Body of pancreas (tissue), 4 donors: Measurements from ENCODE around the gene MYO18B. TPM values are rescaled to one million over a fixed set of nuclear protein-coding genes. Genes with fewer than 3 reads are reported as not detected.

Experiments used
- ATAC-seq: fragments of 150-250 bp; one replicate; pipeline ENCODE4 v1.9.1; 2016
- DNase-seq, 4 donors: peaks; one replicate each; pipeline ENCODE4 v3.0.0-alpha.2; 2019
- H3K27ac ChIP-seq, 4 donors: fragments of 200-600 bp; sonication (generic); 1 replicate in 3 of 4; 2 replicates in 1 of 4; pipeline versions ENCODE4 v1.5.1 to v1.6.1; 2016 to 2019; ENCODE audit warnings: mild to moderate bottlenecking in 1 of 4, mixed read lengths in 1 of 4, moderate library complexity in 1 of 4
- H3K27me3 ChIP-seq, 2 donors: fragments of 200-600 bp; sonication (generic); one replicate each; pipeline ENCODE4 v1.6.0; 2016; ENCODE audit warnings: mild to moderate bottlenecking in 1 of 2
- H3K36me3 ChIP-seq, 2 donors: fragments of 200-600 bp; sonication (generic); replicated peaks in 1 of 2; 2 replicates each; pipeline ENCODE4 v1.5.1; 2016; ENCODE audit warnings: low read depth in 2 of 2; ENCODE audit not compliant: insufficient read depth in 1 of 2
- H3K4me1 ChIP-seq: fragments of 200-600 bp; sonication (generic); one replicate; pipeline ENCODE4 v1.6.0; 2016
- H3K4me3 ChIP-seq, 2 donors: fragments of 200-600 bp; sonication (generic); 1 replicate in 1 of 2; 2 replicates in 1 of 2; pipeline ENCODE4 v1.5.1; 2016 to 2019
- H3K9me3 ChIP-seq, 3 donors: fragments of 200-600 bp; sonication (generic); 1 replicate in 2 of 3; 2 replicates in 1 of 3; pipeline ENCODE4 v1.5.1; 2016
- CTCF ChIP-seq, 7 experiments: fragments of 450-650 bp in 4 of 7; fragments of 200-600 bp in 3 of 7; sonication (generic) in 3 of 7; IDR thresholded peaks; one replicate each; pipeline ENCODE4 v1.5.1; 2016 to 2019; ENCODE audit warnings: antibody characterized with exemption in 7 of 7
- POLR2A ChIP-seq, 3 donors: fragments of 450-650 bp; IDR thresholded peaks; one replicate each; pipeline ENCODE4 v1.6.1; 2016; ENCODE audit warnings: antibody characterized with exemption in 3 of 3, mild to moderate bottlenecking in 2 of 3
- WGBS, 2 donors: methylation state at CpG; one replicate each; pipeline ENCODE4 v1.1.5; 2017; 5-methylcytosine and 5-hydroxymethylcytosine counted together
- intact Hi-C: fragments of 100-400 bp; cut with DNase I; formaldehyde crosslinking; loops from one replicate; pipeline ENCODE4 v1.15.1; 2023
- total RNA-seq, 2 donors: library from RNA; depleted of rRNA; stranded (reverse); fragments of >200 nt; gene quantifications; one replicate each; pipeline ENCODE4 v1.1.0, GENCODE V29; 2016

The MYO18B gene
- total RNA-seq, 2 donors from 2014 or later, result 1.3 TPM; not detected in 1

GRCh38 chr22:25763239-25763777 lies 21.3 kb downstream of the MYO18B start:
- H3K27ac ChIP-seq, result no peak overlapping the region
- H3K4me3 ChIP-seq, result no peak overlapping the region
- no peaks in the 10 kb centered on the region for H3K27me3 ChIP-seq
- 67 to 68% methylated on average over 7 of the region's 7 CpGs for WGBS, 2 donors
- no peaks in the 10 kb centered on the region for H3K9me3 ChIP-seq
- DNase-seq (no peak), ATAC-seq (no peak)
- H3K36me3 ChIP-seq, result no peaks in the 10 kb centered on the region
- no peaks in the 10 kb centered on the region for H3K4me1 ChIP-seq
- intact Hi-C loops, result loop anchor here (10.0 kb wide), 1 partner anchor 399 kb away; no protein-coding TSS in a partner anchor
- TF ChIP-seq CTCF (IDR thresholded peaks at IDR 0.05), result no peak
- no peak for TF ChIP-seq POLR2A (IDR thresholded peaks at IDR 0.05)

- intact Hi-C loops, result loop anchor here (10.0 kb wide), 1 partner anchor 400 kb away; no protein-coding TSS in a partner anchor
- no peaks in the 10 kb centered on the region for H3K9me3 ChIP-seq
- no peaks in the 10 kb centered on the region for H3K4me1 ChIP-seq
- no peak for TF ChIP-seq POLR2A (IDR thresholded peaks at IDR 0.05)
- no peak for TF ChIP-seq CTCF (IDR thresholded peaks at IDR 0.05)
- WGBS, 2 donors, result 47 to 65% methylated on average over 6 to 8 of the region's 8 CpGs
- H3K27ac ChIP-seq, result no peak overlapping the region
- H3K27me3 ChIP-seq, result no peaks in the 10 kb centered on the region
- ATAC-seq (no peak), DNase-seq (no peak)
- no peak overlapping the region for H3K4me3 ChIP-seq
- H3K36me3 ChIP-seq, result no peaks in the 10 kb centered on the region
Observed at GRCh38 chr22:25764270-25765015, 22.5 kb downstream of the MYO18B start.

GRCh38 chr22:25765016-25765367 lies 23.0 kb downstream of the MYO18B start:
- Histone ChIP-seq H3K4me1 (no peaks in the 10 kb centered on the region), H3K27ac (no peak overlapping the region), H3K36me3 (no peaks in the 10 kb centered on the region), H3K9me3 (no peaks in the 10 kb centered on the region), H3K4me3 (no peak overlapping the region), H3K27me3 (no peaks in the 10 kb centered on the region)
- DNase-seq (no peak), ATAC-seq (no peak)
- TF ChIP-seq POLR2A (IDR thresholded peaks at IDR 0.05) (no peak), CTCF (IDR thresholded peaks at IDR 0.05) (no peak)
- WGBS, 2 donors, result 51 to 100% methylated on average over 2 of the region's 2 CpGs
- intact Hi-C loops, result loop anchor here (10.0 kb wide), 1 partner anchor 400 kb away; no protein-coding TSS in a partner anchor

GRCh38 chr22:25765801-25766200 lies 23.8 kb downstream of the MYO18B start:
- no peak for ATAC-seq
- no peak for DNase-seq
- no peak overlapping the region for H3K27ac ChIP-seq
- no peak for TF ChIP-seq CTCF (IDR thresholded peaks at IDR 0.05)
- no peak for TF ChIP-seq POLR2A (IDR thresholded peaks at IDR 0.05)
- no peaks in the 10 kb centered on the region for H3K27me3 ChIP-seq
- WGBS, 2 donors, result 79 to 82% methylated on average over 4 of the region's 4 CpGs
- no peak overlapping the region for H3K4me3 ChIP-seq
- intact Hi-C loops, result loop anchor here (10.0 kb wide), 1 partner anchor 401 kb away; no protein-coding TSS in a partner anchor
- H3K9me3 ChIP-seq, result no peaks in the 10 kb centered on the region
- no peaks in the 10 kb centered on the region for H3K4me1 ChIP-seq
- H3K36me3 ChIP-seq, result no peaks in the 10 kb centered on the region
